GM19463 (cell line): ENCODE data around the gene FIP1L1.
A peak's percentile ranks its signal among the peaks of the same experiment; 100 is the strongest.

ENCODE experiments used
- ATAC-seq: cut with Tn5 transposase; IDR thresholded peaks from one replicate; pipeline ENCODE4 v1.9.1; 2021; ENCODE audit warnings: mild to moderate bottlenecking, moderate library complexity; ENCODE audit not compliant: unreplicated experiment

The FIP1L1 gene

DNA sequence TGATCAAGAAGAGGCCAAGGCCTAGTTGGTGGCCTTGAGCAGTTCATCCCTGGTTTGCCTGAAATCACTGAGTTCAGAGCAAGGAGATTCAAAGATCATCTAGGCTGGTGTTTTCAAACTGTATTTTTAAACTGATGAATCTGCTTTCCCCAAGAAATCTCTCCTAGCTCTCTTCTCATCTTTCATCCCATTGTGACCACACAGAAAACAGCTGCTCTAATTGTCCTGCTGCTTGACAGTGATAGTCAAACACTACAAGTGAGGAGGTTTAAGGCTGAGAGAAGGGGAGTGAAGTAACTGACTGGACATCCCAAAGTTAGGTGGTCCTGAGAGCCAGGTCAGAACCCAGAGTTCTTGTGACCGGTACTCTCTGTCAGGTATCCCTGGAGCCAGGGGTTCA, 122.3 kb downstream of the FIP1L1 start:
- ATAC-seq, result no peak

DNA sequence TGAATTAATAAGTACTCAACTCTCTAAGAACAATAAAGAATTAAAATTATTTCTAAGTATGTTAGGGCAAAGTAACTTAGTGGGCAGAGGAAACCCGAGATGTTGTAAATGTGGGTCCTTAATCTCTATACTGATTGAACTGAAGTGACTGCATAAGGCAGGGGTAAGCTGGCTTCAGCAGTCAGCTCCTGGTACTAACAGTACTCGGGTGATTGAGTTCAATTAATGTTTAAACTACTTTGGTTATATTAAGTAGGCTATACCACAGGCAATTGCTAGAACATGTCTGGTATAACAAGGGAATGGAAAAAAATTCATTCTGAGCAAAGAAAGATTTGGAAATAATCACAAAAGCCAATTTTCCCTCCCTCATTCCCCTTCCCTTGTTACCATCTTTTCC, 123.1 kb downstream of the FIP1L1 start:
- peak; percentile 62 for ATAC-seq

DNA sequence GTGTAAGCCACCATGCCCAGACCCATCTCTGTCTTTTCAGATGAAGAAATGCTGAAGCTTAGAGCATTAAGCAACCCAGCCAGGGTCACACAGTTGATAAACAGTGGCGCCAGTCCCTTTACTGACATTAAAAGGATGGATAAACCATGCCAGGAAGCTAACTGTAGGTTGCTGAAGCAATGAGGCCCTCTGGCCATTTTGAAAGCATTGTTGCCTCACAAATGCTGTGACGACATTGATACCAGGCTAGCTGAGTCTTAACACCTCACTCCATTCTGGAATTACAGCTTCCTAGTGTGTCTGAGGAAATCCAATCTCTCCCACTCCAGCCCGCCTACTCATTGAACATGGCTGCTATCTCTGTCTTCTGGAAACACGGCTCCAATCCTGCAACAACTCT, 124.1 kb downstream of the FIP1L1 start:
- ATAC-seq, result no peak

DNA sequence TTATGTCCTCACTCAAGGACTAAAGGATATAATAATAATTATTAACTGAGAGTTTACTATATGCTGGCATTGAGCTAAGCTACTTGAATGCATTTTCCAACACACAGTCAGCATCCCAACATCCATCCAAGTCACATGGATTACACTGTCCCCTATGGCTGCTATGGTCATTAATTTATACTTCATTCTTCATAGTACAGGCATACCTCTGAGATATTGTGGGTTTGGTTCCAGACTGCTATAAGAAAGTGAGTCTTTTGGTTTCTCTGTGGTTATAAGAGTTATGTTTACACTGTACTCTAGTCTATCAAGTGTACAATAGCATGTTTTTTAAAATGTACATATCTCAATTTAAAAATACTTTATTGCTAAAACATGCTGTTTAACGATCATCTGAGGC, 124.7 kb downstream of the FIP1L1 start:
- no peak for ATAC-seq

DNA sequence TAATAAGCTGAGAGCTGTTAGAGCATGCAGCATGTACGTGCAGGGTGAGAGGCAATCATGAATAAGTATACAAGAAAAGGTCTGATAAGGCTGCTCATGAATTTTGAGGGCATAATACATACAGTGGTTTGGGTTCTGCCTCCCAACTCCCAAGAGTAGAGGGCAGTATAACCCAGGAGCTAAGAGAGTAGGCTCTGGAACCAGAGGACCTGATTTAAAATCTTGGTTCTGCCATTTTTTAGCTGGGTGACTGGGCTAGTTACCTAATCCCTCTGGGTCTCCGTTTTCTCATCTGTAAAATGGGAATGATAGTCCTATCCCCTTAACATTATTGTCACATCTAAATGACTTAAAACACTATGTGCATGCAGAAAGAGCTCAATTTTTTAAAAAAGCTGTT, 128.5 kb downstream of the FIP1L1 start:
- ATAC-seq, result no peak

DNA sequence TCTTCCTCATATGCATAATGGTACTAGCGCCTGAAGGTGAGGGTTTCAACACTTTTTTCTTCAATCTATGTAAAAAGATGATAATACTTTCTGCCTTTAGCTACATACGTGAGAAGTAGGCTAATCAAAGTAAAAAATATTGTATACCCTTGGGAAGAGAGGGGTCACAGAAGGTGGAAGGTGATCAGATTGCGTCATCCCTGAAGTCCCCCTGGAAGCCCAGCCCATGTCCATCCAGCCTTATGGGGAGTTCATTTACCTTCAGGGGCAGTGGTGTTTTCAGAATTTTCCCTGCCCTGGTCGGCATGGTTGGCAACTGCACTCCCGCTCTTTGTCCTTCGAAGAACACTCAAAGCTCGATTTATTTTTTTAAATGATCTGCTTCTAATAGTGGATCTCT, 129.6 kb downstream of the FIP1L1 start:
- ATAC-seq, result no peak

DNA sequence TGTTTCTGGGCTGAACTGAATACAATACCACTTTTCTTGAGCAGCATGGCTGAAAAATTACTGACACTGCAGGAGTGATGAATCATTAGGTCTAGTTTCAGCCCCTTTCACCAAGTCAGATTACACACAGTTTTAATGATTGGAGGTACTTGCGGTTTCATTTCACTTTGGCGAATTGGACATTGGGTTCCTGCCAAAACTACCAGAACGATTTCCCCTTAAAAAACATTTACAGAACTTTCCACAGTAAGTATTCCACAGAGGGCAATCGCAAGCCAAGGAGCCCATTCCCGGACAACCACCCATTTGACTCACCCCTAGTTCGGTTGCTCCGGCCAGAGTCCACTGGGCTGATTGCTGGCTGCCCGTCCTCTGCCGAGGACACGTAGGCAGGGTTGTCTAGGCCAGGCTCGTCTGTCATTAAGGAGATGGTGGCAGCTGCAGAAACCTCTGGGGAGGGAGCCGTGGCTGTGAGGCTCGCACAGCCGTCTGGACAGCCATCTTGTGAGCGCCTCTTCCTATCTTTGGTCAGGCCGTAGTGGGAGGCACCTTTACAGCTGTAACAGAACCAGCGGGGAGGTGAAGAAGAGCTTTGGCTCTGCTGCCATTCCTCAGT, 130.3 kb downstream of the FIP1L1 start:
- ATAC-seq, result no peak

DNA sequence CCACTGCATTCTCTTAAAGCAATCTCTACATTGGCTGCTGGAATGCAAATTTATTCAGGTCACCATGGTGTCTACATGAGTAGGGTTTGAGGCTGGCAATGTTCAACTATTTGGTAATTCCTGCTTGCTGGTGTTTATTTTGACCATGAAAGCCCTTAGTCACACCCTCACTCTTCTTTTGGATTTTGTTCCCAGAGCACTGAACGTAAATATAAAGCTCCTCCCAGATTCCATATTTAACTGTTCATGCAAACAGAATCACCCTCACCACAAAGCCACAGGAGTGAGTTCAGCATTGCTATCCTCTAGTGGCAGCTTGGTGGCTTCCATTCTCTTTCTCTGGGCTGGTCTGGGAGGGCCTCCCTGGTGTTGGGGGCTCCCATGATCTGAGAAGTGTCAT, 131.0 kb downstream of the FIP1L1 start:
- no peak for ATAC-seq

DNA sequence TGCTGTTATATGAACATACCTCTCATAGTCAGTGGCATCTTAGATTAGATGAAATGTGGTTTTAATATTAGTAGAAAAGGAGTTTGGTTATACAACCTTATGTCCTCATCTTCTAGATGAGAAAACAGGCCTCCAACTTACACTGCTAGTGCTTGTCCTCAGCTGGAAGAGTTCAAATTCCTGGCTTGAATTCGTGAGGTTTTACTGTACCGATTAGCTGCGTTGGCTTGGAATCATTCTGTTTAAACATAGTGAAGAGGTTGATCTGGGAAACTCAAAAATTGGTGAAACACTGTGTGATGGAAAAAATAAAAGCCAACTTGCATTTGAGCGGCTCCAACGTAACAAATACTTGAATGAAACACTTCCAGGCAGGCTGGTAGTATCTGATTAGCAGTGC, 132.9 kb downstream of the FIP1L1 start:
- ATAC-seq, result no peak
